HG02588 (cell line): ENCODE measurements around the gene ZNF189.

Experiments
- ATAC-seq: cut with Tn5 transposase; IDR thresholded peaks from one replicate; pipeline ENCODE4 v1.9.1; 2021; ENCODE audit warnings: mild to moderate bottlenecking, moderate library complexity; ENCODE audit not compliant: unreplicated experiment

Gene ZNF189

DNA sequence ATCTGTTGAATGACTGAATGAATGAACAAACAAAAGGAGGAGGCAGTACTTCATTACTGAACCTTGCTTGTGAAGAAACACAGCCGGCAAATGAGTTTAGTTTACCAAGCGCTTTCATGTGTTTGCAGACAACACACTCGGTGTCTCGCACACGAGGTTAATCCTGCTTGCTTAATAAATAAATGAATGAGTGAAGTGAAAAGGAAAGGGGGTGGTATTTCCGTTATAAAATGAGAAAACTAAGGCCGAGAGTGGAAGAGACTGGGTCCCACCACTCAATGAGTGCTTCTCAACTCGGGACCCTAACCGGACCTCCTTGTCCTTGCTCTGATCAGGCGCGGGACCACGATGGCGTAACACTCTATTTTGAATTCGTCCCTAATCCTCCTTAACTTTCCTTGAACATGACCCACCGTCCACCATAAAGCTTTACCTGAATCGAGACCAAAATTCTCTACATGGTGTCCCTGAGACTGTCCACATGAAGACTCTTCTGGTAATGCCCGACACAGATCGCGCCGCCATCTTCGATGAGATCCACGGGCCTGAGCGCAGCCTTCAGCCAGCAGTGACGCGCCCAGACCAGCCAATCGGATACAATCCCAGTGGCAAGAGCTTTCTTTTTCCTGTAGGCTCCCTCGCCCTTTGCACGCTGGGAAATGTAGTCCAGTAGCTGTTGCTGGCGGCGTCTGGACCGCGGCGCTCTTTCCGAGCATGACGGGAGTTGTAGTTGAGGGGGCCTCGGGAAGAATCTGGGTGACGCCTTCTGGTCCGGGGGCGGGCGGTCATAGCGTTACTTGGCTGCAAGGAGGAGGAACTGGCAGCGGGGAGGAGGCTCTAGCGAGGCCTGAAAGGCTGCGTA, at the start of gene ZNF189, which contains the start of gene MRPL50:
Gene ZNF189 (plus strand): TSS at position 784 of the 862 bp plus-strand sequence. CDS start 306 bp downstream, outside the sequence.
Gene MRPL50 (minus strand): TSS at position 551 of the 862 bp plus-strand sequence. CDS start 26 bp downstream, at position 525.
- ATAC-seq, result peak; percentile 99

DNA sequence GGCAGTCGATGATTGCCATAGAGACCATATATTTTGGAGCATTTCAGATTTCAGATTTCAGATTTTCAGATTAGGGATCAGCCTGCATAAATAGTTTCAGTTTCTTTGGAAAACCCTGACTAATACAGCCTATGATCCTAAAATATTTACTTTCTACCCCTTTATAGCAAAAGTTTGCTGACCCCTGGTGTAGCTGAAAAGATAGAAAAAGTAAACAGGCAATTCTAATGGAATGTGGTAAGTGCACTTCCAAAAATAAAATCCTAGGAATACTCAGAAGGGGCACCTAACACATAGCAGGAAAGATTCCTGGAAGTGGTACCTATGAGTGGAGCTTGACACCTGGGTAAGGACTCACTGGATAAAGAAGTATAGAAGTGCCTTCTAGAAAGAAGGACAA, 48.4 kb upstream of the ZNF189 start:
- no peak for ATAC-seq

DNA sequence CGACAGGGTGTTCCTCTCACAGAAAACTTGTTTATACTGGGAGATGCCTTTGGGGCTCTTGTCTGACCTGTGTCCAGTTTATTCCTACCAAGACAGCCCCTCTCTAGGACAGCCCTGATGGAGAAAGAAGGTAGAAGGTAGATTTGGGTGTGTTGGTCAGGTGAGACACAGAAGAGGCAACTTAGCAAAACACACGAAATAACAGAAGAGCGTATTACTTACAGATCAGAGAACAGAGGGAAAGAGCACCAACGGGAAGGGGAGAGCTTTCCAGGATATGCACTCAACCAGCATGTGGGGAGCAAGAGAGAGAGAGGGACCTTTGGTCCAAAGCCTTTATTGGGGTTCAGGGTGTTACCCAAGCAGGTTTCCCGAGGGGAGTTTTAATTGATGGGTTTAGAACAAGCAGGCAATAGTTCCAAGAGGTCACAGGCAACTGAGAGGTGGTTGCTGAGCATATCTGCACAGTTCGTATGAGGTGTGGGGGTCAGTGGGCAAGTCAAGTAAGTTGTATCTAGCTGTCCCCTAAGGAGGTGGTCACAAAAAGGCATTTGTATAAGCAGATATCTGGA, 45.7 kb upstream of the ZNF189 start:
- ATAC-seq, result no peak

DNA sequence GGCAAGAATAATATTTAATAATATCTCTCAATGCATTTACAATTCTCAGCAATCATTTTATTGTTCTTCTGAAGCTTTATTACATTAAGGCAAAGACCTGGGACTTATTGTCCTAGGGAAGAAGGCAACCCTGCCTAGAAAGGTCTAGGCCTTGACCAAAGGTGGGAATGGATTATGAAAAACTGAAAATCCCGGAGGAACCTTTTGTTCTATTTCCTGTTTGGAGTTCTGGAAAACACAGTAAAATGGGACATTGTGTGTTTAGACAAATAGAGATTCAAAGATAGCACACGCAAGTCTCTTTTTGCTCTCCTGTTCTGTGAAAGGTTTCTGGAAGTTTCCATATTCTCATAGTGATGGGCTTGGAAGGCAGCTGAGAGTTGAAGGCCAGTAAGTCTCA, 45.0 kb upstream of the ZNF189 start:
- no peak for ATAC-seq

DNA sequence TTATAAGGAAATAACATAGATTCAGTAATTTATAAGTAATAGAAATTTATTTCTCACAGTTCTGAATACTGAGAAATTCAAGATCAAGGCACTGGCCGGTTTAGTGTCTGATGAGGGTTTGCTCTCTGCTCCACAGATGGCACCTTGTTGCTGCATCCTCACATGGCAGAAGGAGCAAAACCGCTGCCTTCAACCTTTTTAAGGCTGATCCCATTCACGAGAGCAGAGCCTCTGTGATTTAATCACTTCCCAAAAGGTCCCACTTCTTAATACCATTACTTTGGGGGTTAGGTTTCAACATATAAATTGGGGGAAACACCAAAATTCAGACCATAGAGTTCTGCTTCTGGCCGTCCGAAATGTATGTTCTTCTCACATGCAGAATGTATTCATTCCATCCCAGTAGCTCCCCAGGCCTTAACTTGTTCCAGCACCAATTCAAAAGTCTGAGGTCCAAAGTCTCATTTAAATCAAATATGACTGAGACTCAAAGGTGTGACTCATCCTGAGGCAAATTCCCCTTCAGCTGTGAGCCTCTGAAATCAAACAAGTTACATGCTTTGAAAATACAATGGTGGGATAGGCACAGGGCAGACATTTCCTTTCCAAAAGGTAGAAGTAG, 44.4 kb upstream of the ZNF189 start:
- ATAC-seq, result no peak

DNA sequence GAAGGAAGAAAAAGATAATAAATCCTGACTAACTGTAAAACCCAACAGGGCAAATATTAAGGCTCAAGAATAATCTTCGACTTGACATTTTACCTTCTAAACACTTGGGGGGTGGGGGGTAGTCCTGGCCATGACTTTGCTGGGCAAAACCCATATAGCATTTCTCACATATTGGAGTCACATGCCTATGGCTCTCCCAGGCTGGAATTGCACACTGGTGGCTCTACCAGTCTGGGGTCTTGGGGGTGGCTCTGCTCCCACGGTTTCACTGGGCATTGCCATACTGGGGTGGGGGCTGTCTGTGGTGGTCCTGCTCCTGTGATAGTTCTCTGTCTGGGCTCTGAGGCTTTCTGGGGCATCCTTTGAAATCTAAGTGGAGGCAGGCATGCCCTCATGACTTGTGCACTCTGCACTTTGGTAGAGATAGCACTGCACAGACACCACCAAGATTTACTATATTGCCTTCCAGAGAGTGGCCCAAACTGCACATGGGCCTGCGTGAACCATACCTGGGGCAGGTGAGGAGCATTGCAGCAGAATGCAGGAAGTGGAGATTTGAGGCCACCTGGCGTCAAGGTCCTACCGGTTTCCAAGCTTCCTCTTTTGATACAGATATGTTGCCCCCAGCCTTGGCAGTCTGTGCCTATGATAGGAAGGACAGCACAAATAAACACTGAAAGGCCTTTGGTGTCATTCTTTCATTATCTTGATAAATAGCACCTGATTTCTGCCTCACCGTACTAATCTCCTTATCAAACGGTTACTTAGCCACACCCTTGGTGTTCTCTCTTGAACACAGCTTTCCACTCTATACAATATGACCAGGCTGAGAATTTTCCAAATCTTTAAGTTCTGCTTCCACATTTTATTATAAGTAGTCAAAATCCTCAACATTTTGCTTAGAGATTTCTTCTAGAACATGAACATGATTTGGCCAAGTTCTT, 43.6 kb upstream of the ZNF189 start:
- ATAC-seq, result no peak

DNA sequence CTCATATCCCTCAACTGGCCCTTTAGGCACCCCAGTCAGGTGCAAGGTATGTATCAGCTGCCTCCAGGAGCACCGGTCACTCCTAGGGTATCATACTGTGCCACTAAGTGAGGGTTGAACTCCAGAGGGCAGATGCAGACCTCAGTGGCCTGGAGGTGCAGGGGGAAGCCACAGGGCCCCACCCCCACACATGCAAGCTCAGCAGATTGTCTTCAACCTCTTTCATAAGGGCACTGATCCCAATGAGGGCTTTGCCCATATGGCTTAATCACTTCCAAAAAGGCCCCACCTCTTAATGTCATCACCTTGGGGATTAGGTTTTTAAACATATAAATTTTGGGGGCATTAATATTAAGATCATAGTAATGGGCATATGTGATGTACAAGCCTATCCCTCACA, 42.0 kb upstream of the ZNF189 start:
- ATAC-seq, result no peak

DNA sequence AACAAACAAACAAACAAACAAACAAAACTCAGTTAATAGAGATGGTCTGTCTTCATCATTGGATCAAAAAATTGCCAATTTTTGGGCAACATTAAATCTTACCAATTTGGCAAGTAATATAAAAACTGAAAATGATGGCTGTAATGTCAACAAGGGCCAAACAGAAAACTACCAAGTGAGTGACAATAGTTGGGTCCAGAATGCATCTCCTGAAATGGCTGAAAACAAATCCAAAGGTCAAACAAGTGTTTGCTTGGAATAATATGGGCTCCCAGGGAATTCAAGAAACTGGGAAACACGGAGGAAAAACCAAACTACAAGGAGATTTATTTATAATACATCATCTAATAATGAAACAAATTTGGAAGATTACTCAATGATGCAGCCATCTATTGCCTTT, 39.0 kb upstream of the ZNF189 start:
- no peak for ATAC-seq

DNA sequence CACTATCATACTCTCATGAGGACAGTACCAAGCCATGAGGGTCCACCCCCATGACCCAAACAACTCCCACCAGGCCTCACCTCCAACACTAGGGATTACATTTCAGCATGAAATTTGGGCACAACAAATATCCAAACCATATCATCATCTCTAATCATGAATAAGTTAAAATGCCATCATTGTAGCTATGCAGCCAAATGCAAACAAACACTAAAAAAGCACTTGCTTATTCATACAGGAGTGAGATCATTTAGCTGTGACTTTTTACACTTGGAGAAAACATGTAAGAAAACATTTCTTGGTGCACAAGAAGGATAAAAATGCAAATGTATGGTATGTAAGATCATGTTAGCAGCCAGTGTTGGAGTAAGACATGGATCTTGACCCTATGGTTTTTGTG, 38.0 kb upstream of the ZNF189 start:
- ATAC-seq, result no peak

DNA sequence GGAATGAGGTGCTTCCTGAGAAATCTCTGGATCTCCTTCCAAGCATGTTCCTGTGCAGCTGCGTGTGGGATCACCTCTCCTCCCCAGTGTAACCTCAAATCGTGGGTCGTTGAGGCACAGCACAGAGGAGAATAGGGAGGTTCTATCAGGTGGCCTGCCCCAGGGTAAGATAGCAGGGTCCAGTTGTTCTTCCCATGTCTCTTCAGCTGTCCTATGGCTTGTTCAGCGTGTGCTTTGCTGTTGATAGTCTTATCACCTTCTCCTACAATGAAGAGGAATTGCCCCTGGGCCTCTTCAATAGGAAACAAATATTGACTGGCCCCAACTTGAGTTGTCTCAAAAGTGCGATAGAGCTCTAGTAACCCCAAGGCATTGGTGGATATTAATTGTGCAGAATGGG, 36.2 kb upstream of the ZNF189 start:
- ATAC-seq, result no peak

DNA sequence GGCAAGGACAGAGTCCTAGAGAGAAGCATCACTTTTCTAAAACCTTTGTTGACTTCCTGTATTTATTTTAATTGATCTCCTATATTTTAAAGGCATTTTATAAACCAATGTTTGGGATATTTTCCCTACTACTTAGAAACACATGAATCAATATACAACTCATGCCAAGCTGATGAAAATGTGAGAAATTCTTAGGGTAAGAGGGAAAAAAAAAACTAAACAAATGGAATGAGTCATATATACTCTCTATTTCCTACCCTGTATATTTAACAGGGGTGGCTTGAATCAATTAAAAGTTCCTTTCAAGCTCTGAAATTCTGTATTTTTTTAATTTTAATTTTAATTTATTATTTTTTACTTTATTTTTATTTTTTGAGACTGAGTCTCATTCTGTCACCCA, 33.5 kb upstream of the ZNF189 start:
- no peak for ATAC-seq

DNA sequence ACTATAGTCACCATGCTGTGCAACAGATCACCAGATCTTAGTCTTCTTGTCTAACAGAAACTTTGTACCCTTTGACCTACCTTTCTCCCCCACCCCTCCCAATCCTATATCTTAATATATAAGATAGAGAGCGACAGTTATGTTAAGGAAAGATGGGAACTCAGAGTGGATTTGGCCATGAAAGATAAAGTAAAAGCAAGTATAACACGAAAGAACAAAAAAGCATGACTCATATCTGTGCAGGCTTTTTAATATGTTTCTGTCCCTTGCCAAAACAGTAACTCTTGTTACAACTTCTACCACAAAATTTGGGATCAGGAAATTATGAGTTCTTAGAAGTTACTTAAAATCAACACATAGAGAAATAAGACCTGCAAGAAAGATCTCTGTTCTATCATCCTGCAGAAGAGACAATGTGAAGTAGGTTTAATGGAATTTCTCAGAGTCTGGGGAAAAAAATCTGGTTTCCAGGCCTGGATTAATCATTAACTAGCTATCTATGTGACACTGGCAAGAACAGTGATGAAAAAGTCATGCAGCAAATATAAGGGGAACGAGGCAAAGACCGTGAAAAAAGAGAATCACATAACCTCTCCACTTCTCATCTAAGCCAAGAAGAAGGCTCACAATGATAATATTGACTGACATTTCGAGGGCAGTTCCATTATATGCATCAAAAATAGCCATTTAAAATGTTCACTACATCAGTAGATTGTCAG, 32.5 kb upstream of the ZNF189 start:
- ATAC-seq, result no peak

DNA sequence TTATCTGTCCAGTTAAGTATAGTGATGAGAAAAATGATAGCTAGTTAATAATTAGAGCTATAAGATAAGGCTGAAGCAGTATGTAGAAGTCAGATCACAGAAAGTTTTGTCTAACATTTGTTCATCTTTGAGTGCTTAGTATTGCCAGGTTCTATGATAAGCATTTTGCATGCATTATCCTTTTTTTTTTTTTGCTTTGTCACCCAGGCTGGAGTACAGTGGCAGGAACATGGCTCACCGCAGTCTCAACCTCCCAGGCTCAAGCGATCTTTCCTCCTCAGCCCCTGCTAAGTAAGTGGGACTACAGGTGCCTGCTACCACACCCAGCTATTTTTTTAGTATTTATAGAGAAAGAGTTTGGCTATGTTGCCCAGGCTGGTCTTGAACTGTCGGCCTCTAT, 31.3 kb upstream of the ZNF189 start:
- no peak for ATAC-seq

DNA sequence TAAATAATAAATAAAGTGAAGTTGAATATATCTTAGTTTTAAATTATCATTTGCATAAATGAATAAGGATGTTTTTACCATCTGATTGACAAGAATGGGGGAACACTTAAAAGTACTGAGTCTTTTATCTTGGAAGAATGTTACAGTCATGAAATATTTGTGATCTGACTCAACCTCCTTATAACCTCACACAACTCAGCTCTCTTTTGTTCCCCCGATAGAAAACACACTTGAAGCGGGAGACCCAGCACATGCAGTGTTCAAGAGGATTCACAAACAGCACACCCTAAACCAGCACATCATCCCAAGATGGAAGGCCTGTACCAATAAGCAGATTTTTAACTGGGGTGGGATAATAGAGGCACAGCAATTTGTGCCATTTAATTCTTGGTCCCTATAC, 29.4 kb upstream of the ZNF189 start:
- no peak for ATAC-seq

DNA sequence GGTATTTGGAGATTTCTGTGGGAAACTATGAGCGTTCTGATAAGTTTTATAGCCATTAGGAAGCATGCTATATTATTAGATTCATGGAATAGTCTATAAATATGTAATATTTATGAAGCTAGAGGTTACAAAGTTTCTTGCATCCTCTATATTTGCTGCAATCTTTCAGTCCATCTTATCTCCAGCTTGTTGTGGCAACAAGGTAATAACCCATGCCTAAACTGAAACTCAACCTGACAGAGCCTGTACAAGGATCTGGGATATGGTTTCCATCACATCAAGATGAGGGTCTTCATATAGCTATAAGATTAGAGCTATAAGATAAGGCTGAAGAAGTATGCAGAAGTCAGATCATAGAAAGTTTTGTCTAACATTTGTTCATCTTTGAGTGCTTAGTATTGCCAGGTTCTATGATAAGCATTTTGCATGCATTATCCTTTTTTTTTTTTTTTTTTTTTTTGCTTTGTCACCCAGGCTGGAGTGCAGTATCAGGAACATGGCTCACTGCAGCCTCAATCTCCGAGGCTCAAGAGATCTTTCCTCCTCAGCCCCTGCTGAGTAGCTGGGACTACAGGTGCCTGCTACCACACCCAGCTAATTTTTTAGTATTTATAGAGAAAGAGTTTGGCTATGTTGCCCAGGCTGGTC, 28.6 kb upstream of the ZNF189 start:
- no peak for ATAC-seq

DNA sequence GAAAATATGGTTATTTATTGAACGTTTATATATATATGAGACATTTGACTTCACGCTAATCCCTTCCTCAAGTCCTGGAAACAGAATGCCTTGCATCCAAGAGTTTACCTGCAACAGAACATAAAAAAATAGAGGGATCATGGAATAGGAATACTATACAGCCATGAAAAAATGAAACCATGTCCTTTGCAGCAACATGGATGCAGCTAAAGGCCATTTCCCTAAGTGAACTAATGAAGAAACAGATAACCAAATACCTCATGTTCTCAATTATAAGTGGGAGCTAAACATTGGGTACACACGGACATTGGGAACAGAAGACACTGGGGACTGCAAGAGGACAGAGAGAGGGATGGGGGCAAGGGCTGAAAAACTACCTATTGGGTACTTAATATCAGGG, 26.8 kb upstream of the ZNF189 start:
- no peak for ATAC-seq

DNA sequence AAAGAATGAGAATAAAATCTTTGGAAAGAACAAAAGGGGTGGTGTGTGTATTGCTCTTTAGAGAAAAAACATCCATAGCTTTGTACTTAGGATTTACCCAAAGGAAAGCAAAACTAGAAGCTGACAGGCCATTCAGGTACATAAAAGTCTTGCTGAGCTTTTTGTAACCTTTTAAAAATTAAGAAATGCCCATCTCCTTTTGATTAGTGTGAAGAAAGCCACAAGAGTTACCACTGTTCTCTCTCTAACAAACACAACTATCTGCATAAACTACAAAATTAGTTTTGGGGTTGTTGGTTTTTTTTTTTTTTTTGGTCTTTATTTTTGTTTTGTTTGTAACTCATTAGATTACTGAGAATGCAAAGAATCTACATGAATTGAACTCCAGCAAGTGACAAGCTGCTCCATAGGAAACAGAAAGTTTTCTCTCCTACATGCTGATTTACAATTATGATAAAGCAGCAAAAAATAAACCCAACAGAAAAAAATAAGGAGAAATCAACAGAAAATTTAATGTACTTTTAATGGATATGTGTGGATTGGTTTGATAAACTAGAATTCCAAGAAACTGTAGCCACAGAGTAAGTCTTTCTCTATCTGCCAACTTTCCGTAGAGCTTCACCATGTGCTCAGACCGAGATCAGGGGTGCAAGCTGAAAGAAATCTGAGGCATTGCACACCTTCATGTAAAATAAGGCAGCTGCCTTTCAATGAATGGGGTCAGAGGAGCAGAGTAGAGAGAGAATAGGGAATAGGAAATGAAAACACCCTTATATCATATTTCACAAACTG, 26.1 kb upstream of the ZNF189 start:
- no peak for ATAC-seq

DNA sequence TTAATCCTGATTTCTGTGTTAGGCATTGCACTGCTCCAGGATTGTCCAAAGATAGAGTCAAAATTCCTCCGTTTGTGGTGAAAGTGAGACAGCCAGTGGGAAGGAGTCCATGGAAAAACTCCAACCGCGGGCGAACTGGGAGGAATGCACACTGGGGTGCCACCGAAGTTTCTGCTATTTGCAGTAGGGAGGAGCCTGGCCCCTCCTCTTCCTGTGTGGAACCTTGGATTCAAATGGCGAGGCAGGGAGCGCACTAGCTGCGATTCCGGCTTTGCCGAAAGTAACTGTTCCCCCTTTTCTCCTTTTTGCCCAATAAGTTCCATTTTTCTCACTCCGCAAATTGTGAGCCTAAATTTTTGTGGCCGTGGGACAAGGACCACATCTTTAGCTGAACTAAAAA, 23.1 kb upstream of the ZNF189 start:
- ATAC-seq, result no peak
